ES-I3 (cell line): ENCODE measurements around the gene SLIT1.

ENCODE experiments used
- H3K36me3 ChIP-seq: 2 replicates; pipeline ENCODE4 v1.6.1; 2013; ENCODE audit warnings: mild to moderate bottlenecking, low read length, control low read depth, moderate library complexity; ENCODE audit not compliant: insufficient read depth
- H3K4me1 ChIP-seq: 2 replicates; pipeline ENCODE4 v1.6.1; 2013; ENCODE audit warnings: mild to moderate bottlenecking, control low read depth, low read length; ENCODE audit not compliant: insufficient read depth
- H3K9ac ChIP-seq: 2 replicates; pipeline ENCODE4 v1.6.1; 2013; ENCODE audit warnings: low read depth, mild to moderate bottlenecking, low read length, moderate library complexity
- H3K9me3 ChIP-seq: 2 replicates; pipeline ENCODE4 v1.6.1; 2013; ENCODE audit warnings: mild to moderate bottlenecking, low read length, moderate library complexity; ENCODE audit not compliant: control insufficient read depth, insufficient read depth

The SLIT1 gene

GRCh38 chr10:96992721-96993120 is 193.0 kb downstream of the SLIT1 start:
- Histone ChIP-seq H3K9ac (no peak overlapping the region), H3K36me3 (no peaks in the 10 kb centered on the region), H3K4me1 (no peaks in the 10 kb centered on the region), H3K9me3 (no peaks in the 10 kb centered on the region)

DNA sequence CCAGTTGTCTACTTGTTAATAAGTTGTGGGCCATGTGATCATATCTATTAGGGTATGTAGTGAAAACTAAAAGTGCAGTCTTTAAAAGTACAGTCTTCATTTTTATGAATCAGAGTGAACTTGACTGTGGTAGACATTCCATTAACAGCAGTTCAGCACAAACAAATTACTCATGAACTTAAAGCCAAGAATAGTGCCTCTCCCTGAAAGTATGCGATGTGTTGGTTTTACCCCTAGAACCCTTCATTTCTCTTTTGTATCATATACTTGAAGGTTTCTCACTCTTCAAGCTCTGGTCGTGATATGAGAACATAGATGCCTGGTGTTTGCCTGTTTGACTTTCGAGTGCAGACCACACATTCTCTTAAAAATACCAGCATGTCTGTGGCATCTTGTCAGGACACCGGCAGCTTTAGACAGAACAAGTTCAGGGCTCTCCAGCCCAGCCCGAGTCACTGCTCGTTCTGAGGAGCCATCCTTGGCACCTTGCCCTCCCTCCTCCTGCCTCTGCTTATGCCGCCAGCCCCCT is 194.4 kb downstream of the SLIT1 start:
- Histone ChIP-seq H3K4me1 (no peaks in the 10 kb centered on the region), H3K9ac (no peak overlapping the region), H3K9me3 (no peaks in the 10 kb centered on the region), H3K36me3 (no peaks in the 10 kb centered on the region)

GRCh38 chr10:96988426-96988825 is 197.3 kb downstream of the SLIT1 start:
- Histone ChIP-seq H3K9ac (no peak overlapping the region), H3K36me3 (no peaks in the 10 kb centered on the region), H3K4me1 (0 out of 2 replicates have a peak, but pooled peaks cover 10% of the 10 kb centered on the region), H3K9me3 (no peaks in the 10 kb centered on the region)

DNA sequence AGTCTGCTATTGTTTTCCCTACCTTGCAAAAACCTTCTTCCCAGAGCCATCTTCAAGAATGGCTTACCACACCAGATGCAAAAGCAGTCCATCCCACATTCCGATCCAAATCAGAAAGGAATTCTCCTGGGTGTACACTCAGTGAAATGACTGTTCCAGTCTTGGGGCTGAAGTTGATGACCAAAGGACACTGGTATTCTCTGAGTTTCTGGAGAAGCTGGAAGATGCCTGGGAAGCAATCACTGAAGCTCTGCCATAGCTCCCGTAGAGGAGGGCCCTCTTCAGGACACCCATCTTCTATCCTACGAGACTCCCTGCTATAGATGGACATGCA is 197.9 kb downstream of the SLIT1 start:
- peaks cover 3% of the 10 kb centered on the region; the same call in 1 of the 2 replicates for H3K36me3 ChIP-seq
- 0 out of 2 replicates have a peak, but pooled peaks cover 10% of the 10 kb centered on the region for H3K4me1 ChIP-seq
- H3K9ac ChIP-seq, result no peak overlapping the region
- no peaks in the 10 kb centered on the region for H3K9me3 ChIP-seq

- Histone ChIP-seq H3K4me1 (0 out of 2 replicates have a peak, but pooled peaks cover 10% of the 10 kb centered on the region), H3K36me3 (peaks cover 6% of the 10 kb centered on the region; the same call in 1 of the 2 replicates), H3K9ac (no peak overlapping the region), H3K9me3 (no peaks in the 10 kb centered on the region)
These were observed 198.5 kb downstream of the SLIT1 start for GRCh38 chr10:96987141-96987841.

GRCh38 chr10:96986200-96986856 is 199.4 kb downstream of the SLIT1 start:
- peaks cover 6% of the 10 kb centered on the region; the same call in 1 of the 2 replicates for H3K36me3 ChIP-seq
- no peak overlapping the region for H3K9ac ChIP-seq
- H3K4me1 ChIP-seq, result 0 out of 2 replicates have a peak, but pooled peaks cover 10% of the 10 kb centered on the region
- H3K9me3 ChIP-seq, result no peaks in the 10 kb centered on the region

GRCh38 chr10:96984541-96985131 is 201.1 kb downstream of the SLIT1 start:
- H3K9ac ChIP-seq, result no peak overlapping the region
- 0 out of 2 replicates have a peak, but pooled peaks cover 10% of the 10 kb centered on the region for H3K4me1 ChIP-seq
- H3K36me3 ChIP-seq, result peaks cover 6% of the 10 kb centered on the region
- H3K9me3 ChIP-seq, result no peaks in the 10 kb centered on the region

DNA sequence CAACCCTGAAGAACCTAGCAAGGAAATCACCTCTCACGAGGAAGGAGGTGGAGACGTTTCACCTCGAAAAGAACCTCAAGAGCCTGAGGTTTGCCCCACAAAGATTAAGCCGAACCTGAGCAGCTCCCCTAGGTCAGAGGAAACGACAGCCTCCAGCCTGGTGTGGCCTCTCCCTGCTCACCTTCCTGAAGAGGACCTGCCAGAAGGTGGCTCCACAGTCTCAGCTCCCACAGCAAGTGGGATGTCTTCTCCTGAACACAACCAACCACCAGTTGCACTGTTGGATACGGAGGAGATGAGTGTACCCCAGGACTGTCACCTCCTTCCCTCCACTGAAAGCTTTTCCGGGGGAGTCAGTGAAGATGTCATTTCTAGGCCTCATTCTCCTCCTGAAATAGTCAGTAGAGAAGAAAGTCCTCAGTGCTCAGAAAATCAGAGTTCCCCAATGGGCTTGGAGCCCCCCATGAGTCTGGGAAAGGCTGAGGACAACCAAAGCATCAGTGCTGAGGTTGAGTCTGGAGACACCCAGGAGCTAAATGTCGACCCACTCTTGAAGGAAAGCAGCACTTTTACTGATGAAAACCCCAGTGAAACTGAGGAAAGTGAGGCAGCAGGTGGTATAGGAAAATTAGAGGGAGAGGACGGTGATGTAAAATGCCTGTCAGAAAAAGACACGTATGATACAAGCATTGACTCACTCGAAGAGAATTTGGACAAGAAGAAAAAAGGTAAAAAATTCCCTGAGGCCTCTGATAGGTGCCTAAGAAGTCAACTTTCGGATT is 203.4 kb downstream of the SLIT1 start:
- Histone ChIP-seq H3K9ac (no peak overlapping the region), H3K9me3 (no peaks in the 10 kb centered on the region), H3K36me3 (peaks cover 6% of the 10 kb centered on the region), H3K4me1 (0 out of 2 replicates have a peak, but pooled peaks cover 10% of the 10 kb centered on the region)

- Histone ChIP-seq H3K36me3 (peaks cover 6% of the 10 kb centered on the region), H3K9ac (no peak overlapping the region), H3K9me3 (no peaks in the 10 kb centered on the region), H3K4me1 (no peaks in the 10 kb centered on the region)
These were observed 207.1 kb downstream of the SLIT1 start for GRCh38 chr10:96978621-96979154.

DNA sequence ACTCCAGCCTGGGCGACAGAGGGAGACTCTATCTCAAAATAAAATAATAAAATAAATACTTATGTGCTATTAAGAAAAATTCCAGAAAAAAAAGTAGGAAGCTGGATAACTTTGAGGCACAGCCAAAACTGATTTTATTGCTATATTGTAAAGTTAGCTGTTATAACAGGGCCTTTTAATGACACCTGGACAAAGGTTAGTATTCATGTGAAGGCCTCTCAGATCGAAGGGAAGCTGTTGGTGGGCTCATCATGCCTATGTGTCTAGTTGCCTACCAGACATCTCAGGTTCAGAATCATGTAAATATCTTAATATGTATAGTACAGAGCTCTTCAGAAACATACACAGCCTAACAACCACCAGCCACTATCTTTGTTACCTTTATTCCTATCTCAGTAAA is 210.6 kb downstream of the SLIT1 start:
- no peak overlapping the region for H3K9ac ChIP-seq
- no peaks in the 10 kb centered on the region for H3K36me3 ChIP-seq
- H3K9me3 ChIP-seq, result no peaks in the 10 kb centered on the region
- no peaks in the 10 kb centered on the region for H3K4me1 ChIP-seq

- no peaks in the 10 kb centered on the region for H3K9me3 ChIP-seq
- H3K9ac ChIP-seq, result no peak overlapping the region
- H3K36me3 ChIP-seq, result no peaks in the 10 kb centered on the region
- no peaks in the 10 kb centered on the region for H3K4me1 ChIP-seq
These were observed 211.7 kb downstream of the SLIT1 start for GRCh38 chr10:96973809-96974747.

GRCh38 chr10:96972264-96972663 is 213.5 kb downstream of the SLIT1 start:
- Histone ChIP-seq H3K9ac (no peak overlapping the region), H3K36me3 (no peaks in the 10 kb centered on the region), H3K9me3 (no peaks in the 10 kb centered on the region), H3K4me1 (no peaks in the 10 kb centered on the region)

- no peak overlapping the region for H3K9ac ChIP-seq
- no peaks in the 10 kb centered on the region for H3K9me3 ChIP-seq
- no peaks in the 10 kb centered on the region for H3K36me3 ChIP-seq
- H3K4me1 ChIP-seq, result no peaks in the 10 kb centered on the region
These were observed 214.4 kb downstream of the SLIT1 start for GRCh38 chr10:96971324-96971723.
